NCI-H2196 treated with DMSO at 0.1 percent for 48 hours (cell line): Measurements from ENCODE around the gene TCF25.
"Not testable (repeated sequence)": the region's sequence is repeated elsewhere in the genome, so short reads cannot be mapped to it uniquely, and the experiment has no call there.

Source experiments
- DNase-seq: peaks from one replicate; lab custom pipeline; 2025; ENCODE audit not compliant: unreplicated experiment; lab: John Stamatoyannopoulos, UW

TCF25 gene

GRCh38 chr16:89871895-89872294 is 1.5 kb upstream of the TCF25 start:
- DNase-seq = no peak

- peak; percentile 65 for DNase-seq
These were observed 739 bp downstream of the TCF25 start for GRCh38 chr16:89873972-89874689.

- DNase-seq = not testable (repeated sequence)
These were observed 5.7 kb downstream of the TCF25 start for GRCh38 chr16:89879123-89879522.

- DNase-seq = no peak
These were observed 7.3 kb downstream of the TCF25 start for GRCh38 chr16:89880477-89881367.

GRCh38 chr16:89881368-89881730 is 8.0 kb downstream of the TCF25 start:
- no peak for DNase-seq

GRCh38 chr16:89883346-89884040 is 10.1 kb downstream of the TCF25 start:
- DNase-seq = no peak

- DNase-seq = no peak
These were observed 10.6 kb downstream of the TCF25 start for GRCh38 chr16:89884041-89884421.

GRCh38 chr16:89887243-89887642 is 13.9 kb downstream of the TCF25 start:
- DNase-seq = no peak

GRCh38 chr16:89890200-89890599 is 16.8 kb downstream of the TCF25 start:
- DNase-seq = no peak

GRCh38 chr16:89890886-89891657 is 17.7 kb downstream of the TCF25 start:
- no peak for DNase-seq

GRCh38 chr16:89892055-89892630 is 18.8 kb downstream of the TCF25 start:
- no peak for DNase-seq

GRCh38 chr16:89892635-89893034 is 19.2 kb downstream of the TCF25 start:
- no peak for DNase-seq

GRCh38 chr16:89893642-89894548 is 20.5 kb downstream of the TCF25 start:
- DNase-seq = no peak

GRCh38 chr16:89895482-89896250 is 22.3 kb downstream of the TCF25 start:
- no peak for DNase-seq

GRCh38 chr16:89897204-89897603 is 23.8 kb downstream of the TCF25 start:
- no peak for DNase-seq

- DNase-seq = no peak
These were observed 25.0 kb downstream of the TCF25 start for GRCh38 chr16:89898201-89898967.

GRCh38 chr16:89899879-89900481 is 26.6 kb downstream of the TCF25 start:
- no peak for DNase-seq

- DNase-seq = no peak
These were observed 27.5 kb downstream of the TCF25 start for GRCh38 chr16:89900885-89901284.
